ENCODE results near the gene LAMA4. TPM values are rescaled to one million over a fixed set of nuclear protein-coding genes. Genes with fewer than 3 reads are reported as not detected.

The LAMA4 gene
- total RNA-seq, 1 experiment from 2014 or later = 58.3 TPM

DNA sequence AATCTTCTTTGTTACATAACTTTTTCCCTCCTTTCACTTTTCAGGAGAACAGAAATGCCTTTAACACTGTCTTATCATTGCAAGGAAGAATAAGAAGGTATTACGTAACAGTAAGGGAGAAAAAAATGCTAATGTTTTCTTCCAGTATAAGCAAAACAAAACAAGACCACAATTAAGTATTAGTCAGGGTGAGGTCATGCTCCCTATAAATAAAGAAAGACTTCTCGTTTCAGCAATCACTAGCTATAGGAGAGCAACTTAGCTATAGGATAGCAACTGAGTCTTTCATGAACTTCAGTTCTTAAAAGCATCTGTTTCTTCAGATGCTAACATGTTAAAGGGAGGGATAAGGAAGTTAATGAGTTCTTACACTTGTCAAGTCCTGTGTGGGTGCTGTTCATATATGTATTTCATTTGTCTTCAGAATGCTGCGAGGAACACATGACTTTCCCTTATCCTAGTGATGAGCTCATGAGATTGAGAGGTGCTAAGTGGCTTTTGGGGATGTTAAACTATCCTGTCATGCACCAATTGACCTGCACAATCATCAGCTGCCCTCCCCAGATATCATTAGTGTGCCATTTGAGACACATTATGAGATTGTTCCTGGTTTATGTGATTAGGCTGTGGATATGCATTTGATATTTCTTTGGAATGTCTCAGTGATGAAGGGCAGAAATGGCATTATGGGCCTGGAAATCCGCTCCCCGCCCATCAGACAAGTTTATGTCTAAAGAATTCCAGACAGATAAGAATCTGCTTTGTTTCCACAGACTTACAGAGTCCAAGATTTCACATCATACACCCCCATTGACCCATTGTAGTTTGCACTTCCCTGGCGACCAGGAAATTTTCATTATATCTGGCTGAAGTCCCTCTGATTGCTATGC lies 37.5 kb downstream of the LAMA4 start:
- ChIA-PET POLR2A (ENCODE audit: unreplicated experiment) (interaction anchor here (0.6 to 1.0 kb wide), 3 partner anchors 28 to 82 kb away, joined by 5 to 7 read pairs (median 6); no protein-coding TSS in a partner anchor), CTCF (no interaction called here)
- H3K4me2 ChIP-seq = peak overlapping the region; percentile 64
- H3K27me3 ChIP-seq (ENCODE audit: insufficient read depth, low read depth) = no peaks in the 10 kb centered on the region
- no peak overlapping the region for H2AFZ ChIP-seq
- peaks cover 88% of the 10 kb centered on the region for H3K79me2 ChIP-seq (ENCODE audit: low read depth)
- intact Hi-C loops (cut with micrococcal nuclease; ENCODE audit: unreplicated experiment) = loop anchor here (1.0 to 2.0 kb wide), 4 partner anchors 14 to 82 kb away; no protein-coding TSS in a partner anchor
- TSS peak; percentile 99 for BruUV-seq (replicated peaks)
- peaks cover 81% of the 10 kb centered on the region for H3K36me3 ChIP-seq (ENCODE audit: low read depth)
- H3K4me1 ChIP-seq (replicated peaks; ENCODE audit: insufficient read depth) = peaks cover 69% of the 10 kb centered on the region
- H4K20me1 ChIP-seq (ENCODE audit: insufficient read depth) = no peaks in the 10 kb centered on the region
- peaks cover 64% of the 10 kb centered on the region for H3F3A ChIP-seq (ENCODE audit: insufficient read depth, low read depth)
- H3K27ac ChIP-seq = peak overlapping the region; percentile 79
- TF ChIP-seq EZH2 (IDR thresholded peaks at IDR 0.05; ENCODE audit: low read depth) = no peak
- H3K9me2 ChIP-seq (ENCODE audit: insufficient read depth) = no peaks in the 10 kb centered on the region
- DNase-seq = peak; percentile 52 to 96
- 0 out of 2 replicates have a peak, but pooled peaks cover 9% of the 10 kb centered on the region for H3K9me3 ChIP-seq (ENCODE audit: insufficient read depth, low read depth)
- H3K4me3 ChIP-seq = peak overlapping the region; percentile 1

DNA sequence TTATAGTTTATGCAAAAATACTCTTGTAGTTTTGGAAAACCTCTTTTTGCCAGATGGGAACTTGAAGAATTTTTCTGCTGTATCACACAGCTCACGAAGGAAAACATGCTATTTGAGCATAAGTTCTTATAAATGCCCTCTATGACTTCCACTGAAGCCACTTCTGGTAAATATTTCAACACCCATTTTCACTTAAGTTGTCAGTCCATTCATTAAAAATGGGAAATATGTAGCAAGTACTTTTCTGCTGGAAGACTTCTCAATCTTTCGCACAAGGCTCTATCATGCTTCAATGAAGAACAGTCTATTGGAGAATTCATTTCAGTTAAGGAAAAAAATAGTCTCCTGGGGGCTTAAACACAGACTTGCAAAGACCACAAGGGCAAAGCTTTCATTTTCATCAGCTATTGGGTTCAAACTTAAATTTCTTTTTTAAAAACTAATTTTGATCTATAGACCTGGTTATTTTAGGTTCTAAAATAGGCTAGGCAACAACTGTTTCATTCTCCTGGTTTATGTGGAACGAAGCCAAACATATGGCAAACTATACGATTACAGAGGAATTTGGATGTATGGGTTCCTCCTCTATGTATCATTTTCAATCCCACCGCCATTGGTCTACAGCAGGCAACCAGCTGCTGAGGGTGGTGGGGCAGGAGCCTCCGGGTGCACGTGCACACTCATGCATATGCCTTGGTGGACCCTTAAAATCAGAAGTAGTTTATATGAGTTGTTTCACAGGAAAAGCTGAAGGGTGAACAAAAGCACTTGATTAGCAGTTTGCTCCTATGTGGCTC lies 38.7 kb downstream of the LAMA4 start:
- intact Hi-C loops (cut with micrococcal nuclease; ENCODE audit: unreplicated experiment) = loop anchor here (2.0 kb wide), 2 partner anchors 13 to 35 kb away; no protein-coding TSS in a partner anchor
- H3K4me3 ChIP-seq = 0 out of 2 replicates have a peak overlapping the region, but pooled peaks have one; percentile 1
- H3K4me2 ChIP-seq = peak overlapping the region; percentile 64
- H3K36me3 ChIP-seq (ENCODE audit: low read depth) = peaks cover 81% of the 10 kb centered on the region
- H4K20me1 ChIP-seq (ENCODE audit: insufficient read depth) = no peaks in the 10 kb centered on the region
- peaks cover 69% of the 10 kb centered on the region for H3K4me1 ChIP-seq (replicated peaks; ENCODE audit: insufficient read depth)
- H3K9me3 ChIP-seq (ENCODE audit: insufficient read depth, low read depth) = 0 out of 2 replicates have a peak, but pooled peaks cover 9% of the 10 kb centered on the region
- H2AFZ ChIP-seq = no peak overlapping the region
- BruUV-seq (replicated peaks) = no TSS peak
- TF ChIP-seq, protein P1, sequence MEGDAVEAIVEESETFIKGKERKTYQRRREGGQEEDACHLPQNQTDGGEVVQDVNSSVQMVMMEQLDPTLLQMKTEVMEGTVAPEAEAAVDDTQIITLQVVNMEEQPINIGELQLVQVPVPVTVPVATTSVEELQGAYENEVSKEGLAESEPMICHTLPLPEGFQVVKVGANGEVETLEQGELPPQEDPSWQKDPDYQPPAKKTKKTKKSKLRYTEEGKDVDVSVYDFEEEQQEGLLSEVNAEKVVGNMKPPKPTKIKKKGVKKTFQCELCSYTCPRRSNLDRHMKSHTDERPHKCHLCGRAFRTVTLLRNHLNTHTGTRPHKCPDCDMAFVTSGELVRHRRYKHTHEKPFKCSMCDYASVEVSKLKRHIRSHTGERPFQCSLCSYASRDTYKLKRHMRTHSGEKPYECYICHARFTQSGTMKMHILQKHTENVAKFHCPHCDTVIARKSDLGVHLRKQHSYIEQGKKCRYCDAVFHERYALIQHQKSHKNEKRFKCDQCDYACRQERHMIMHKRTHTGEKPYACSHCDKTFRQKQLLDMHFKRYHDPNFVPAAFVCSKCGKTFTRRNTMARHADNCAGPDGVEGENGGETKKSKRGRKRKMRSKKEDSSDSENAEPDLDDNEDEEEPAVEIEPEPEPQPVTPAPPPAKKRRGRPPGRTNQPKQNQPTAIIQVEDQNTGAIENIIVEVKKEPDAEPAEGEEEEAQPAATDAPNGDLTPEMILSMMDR (conservative IDR thresholded peaks at IDR 0.05) = no peak
- TF ChIP-seq EZH2 (IDR thresholded peaks at IDR 0.05; ENCODE audit: low read depth) = no peak
- no peaks in the 10 kb centered on the region for H3K9me2 ChIP-seq (ENCODE audit: insufficient read depth)
- H3K79me2 ChIP-seq (ENCODE audit: low read depth) = peaks cover 88% of the 10 kb centered on the region
- ChIA-PET CTCF (no interaction called here), POLR2A (ENCODE audit: unreplicated experiment) (no interaction called here)
- peaks cover 57% of the 10 kb centered on the region for H3F3A ChIP-seq (ENCODE audit: insufficient read depth, low read depth)
- no peaks in the 10 kb centered on the region for H3K27me3 ChIP-seq (ENCODE audit: insufficient read depth, low read depth)
- DNase-seq = no peak
- H3K27ac ChIP-seq = peak overlapping the region; percentile 79

GRCh38 chr6:112214739-112215269 lies 39.6 kb downstream of the LAMA4 start:
- Histone ChIP-seq H2AFZ (no peak overlapping the region), H3K9me3 (ENCODE audit: insufficient read depth, low read depth) (peaks cover 9% of the 10 kb centered on the region; the same call in 1 of the 2 replicates), H3K9me2 (ENCODE audit: insufficient read depth) (no peaks in the 10 kb centered on the region), H3K4me3 (0 out of 2 replicates have a peak overlapping the region, but pooled peaks have one; percentile 1), H4K20me1 (ENCODE audit: insufficient read depth) (no peaks in the 10 kb centered on the region), H3K36me3 (ENCODE audit: low read depth) (peaks cover 82% of the 10 kb centered on the region), H3K4me1 (replicated peaks; ENCODE audit: insufficient read depth) (peaks cover 64% of the 10 kb centered on the region), H3K27ac (peak overlapping the region; percentile 79), H3K4me2 (peak overlapping the region; percentile 64), H3F3A (ENCODE audit: insufficient read depth, low read depth) (peaks cover 52% of the 10 kb centered on the region), H3K27me3 (ENCODE audit: insufficient read depth, low read depth) (no peaks in the 10 kb centered on the region), H3K79me2 (ENCODE audit: low read depth) (peaks cover 85% of the 10 kb centered on the region)
- DNase-seq = peak in 1 of 2 experiments; percentile 85
- TF ChIP-seq EZH2 (IDR thresholded peaks at IDR 0.05; ENCODE audit: low read depth) = no peak
- TF ChIP-seq, protein P1 (conservative IDR thresholded peaks at IDR 0.05) = no peak
- no TSS peak for BruUV-seq (replicated peaks)
- ChIA-PET POLR2A (ENCODE audit: unreplicated experiment) (no interaction called here), CTCF (no interaction called here)
- intact Hi-C loops (cut with micrococcal nuclease; ENCODE audit: unreplicated experiment) = no loop called here

Data from PC-9 (cell line).